Epithelial cell of prostate (primary cell): ENCODE data around the gene PLPPR3.

Experiments
- DNase-seq: peaks from one replicate; pipeline ENCODE4 v3.0.0-alpha.2; 2011; ENCODE audit warnings: low read depth, low spot score
- H3K27ac ChIP-seq: fragments of 450-650 bp; 2 replicates; pipeline ENCODE4 v1.5.1; 2017; ENCODE audit warnings: mild to moderate bottlenecking

PLPPR3 gene

DNA sequence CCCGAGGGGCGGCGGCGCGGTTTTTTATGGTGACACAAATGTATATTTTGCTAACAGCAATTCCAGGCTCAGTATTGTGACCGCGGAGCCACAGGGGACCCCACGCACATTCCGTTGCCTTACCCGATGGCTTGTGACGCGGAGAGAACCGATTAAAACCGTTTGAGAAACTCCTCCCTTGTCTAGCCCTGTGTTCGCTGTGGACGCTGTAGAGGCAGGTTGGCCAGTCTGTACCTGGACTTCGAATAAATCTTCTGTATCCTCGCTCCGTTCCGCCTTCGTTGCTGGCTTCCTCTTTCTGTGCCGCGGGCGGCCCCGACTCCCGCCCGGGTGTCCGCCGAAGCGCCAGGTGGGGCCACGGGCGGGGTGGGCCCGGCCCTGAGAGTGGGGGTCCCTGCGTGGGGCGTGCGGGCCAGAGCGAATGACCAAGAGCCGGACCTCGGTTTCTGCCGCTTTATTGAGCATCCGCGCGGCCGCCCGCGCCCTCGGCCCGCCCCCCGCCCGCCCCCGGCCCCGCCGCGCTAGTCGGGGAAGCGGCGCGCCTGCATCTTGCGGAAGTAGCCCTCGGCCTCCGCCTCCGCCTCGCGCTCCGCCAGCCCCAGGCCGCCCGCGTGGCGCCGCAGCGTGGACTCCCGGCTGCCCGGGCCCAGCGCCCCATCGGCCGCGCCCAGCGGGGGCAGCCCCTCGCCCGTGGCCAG lies 9.6 kb downstream of the PLPPR3 start:
- no peak overlapping the region for H3K27ac ChIP-seq

DNA sequence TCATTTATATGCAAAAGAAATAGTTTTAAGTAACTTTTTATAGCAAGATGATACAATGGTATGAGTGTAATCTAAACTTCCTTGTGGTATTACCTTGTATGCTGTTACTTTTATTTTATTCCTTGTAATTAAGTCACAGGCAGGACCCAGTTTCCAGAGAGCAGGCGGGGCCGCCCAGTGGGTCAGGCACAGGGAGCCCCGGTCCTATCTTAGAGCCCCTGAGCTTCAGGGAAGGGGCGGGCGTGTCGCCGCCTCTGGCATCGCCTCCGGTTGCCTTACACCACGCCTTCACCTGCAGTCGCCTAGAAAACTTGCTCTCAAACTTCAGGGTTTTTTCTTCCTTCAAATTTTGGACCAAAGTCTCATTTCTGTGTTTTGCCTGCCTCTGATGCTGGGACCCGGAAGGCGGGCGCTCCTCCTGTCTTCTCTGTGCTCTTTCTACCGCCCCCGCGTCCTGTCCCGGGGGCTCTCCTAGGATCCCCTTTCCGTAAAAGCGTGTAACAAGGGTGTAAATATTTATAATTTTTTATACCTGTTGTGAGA lies 10.2 kb downstream of the PLPPR3 start:
- H3K27ac ChIP-seq: no peak overlapping the region

More for the DNA sequence above, 9.6 kb downstream of the PLPPR3 start:
- DNase-seq: no peak

DNA sequence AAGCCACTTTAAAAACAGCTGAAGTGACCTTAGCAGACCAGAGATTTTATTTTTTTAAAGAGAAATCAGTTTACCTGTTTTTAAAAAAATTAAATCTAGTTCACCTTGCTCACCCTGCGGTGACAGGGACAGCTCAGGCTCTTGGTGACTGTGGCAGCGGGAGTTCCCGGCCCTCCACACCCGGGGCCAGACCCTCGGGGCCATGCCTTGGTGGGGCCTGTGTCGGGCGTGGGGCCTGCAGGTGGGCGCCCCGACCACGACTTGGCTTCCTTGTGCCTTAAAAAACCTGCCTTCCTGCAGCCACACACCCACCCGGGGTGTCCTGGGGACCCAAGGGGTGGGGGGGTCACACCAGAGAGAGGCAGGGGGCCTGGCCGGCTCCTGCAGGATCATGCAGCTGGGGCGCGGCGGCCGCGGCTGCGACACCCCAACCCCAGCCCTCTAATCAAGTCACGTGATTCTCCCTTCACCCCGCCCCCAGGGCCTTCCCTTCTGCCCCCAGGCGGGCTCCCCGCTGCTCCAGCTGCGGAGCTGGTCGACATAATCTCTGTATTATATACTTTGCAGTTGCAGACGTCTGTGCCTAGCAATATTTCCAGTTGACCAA lies 10.8 kb downstream of the PLPPR3 start:
- no peak overlapping the region for H3K27ac ChIP-seq
- DNase-seq: no peak

More for the DNA sequence above, 10.2 kb downstream of the PLPPR3 start:
- no peak for DNase-seq

DNA sequence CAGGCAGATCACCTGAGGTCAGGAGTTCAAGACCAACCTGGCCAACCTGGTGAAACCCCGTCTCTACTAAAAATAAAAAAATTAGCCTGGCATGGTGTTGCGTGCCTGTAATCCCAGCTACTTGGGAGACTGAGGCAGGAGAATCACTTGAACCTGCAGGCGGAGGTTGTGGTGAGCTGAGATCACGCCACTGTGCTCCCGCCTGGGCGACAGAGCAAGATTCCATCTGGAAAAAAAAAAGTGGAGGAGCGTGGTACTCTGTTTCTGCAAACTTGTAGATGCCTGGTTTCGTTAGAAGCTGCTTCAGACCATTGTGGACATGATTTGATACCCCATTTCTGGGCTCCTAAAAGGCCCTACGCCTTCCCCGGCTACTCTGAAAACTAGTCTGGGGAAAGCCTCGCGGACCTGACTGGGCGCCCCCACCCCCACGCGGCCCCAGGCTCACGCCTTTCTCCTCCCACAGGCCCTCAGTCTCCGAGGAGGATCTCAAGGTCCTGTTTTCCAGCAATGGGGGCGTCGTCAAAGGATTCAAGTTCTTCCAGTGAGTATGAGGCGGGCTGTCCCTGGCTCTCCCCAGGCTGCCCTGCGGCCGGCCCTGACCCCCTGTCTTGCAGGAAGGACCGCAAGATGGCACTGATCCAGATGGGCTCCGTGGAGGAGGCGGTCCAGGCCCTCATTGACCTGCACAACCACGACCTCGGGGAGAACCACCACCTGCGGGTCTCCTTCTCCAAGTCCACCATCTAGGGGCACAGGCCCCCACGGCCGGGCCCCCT lies 11.5 kb downstream of the PLPPR3 start:
- no peak for DNase-seq
- H3K27ac ChIP-seq: no peak overlapping the region

DNA sequence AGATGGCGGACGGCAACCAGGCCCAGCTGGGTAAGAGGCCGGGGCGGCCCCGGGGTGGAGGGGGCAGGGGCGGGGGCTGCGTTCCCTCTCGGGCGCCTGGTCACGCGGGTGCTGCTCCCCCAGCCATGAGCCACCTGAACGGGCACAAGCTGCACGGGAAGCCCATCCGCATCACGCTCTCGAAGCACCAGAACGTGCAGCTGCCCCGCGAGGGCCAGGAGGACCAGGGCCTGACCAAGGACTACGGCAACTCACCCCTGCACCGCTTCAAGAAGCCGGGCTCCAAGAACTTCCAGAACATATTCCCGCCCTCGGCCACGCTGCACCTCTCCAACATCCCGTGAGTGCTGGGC lies 13.4 kb downstream of the PLPPR3 start:
- H3K27ac ChIP-seq: no peak overlapping the region
- no peak for DNase-seq

DNA sequence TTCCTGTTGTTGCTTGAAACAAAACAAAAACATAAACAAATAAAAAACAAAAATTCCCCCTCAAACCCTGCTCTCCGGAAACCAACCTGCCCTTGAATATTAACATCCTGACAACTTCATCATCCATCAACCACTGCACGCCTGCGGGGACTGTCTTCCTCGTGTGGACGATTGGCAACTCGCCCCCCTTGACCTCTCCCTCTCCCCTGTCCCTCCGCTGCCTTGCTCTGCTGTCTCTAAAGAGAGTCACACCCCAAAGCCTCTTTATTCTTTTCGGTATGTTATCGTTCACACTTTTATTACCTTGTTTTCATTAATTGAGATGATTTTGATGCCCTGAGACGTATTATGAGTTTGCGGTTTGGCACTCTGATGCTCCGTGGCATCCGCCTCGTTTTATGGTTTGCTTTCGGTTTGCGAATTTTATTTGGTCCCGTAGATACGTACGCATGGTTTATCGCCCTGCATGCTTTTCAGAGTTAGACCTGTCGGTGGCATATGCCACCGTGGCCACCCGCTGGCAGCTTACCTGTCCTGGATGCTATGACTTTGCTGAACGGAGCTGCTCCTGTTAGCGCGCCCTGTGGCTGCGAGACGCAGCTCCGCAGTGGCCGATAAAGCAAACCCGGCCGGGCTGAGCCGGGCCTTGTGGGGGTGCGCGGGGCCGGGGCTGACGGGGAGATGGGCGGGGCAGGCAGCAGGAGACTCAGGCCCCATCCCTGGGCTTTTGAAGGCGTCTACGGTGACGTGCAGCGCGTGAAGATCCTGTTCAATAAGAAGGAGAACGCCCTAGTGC lies 13.9 kb downstream of the PLPPR3 start:
- no peak for DNase-seq
- H3K27ac ChIP-seq: no peak overlapping the region

DNA sequence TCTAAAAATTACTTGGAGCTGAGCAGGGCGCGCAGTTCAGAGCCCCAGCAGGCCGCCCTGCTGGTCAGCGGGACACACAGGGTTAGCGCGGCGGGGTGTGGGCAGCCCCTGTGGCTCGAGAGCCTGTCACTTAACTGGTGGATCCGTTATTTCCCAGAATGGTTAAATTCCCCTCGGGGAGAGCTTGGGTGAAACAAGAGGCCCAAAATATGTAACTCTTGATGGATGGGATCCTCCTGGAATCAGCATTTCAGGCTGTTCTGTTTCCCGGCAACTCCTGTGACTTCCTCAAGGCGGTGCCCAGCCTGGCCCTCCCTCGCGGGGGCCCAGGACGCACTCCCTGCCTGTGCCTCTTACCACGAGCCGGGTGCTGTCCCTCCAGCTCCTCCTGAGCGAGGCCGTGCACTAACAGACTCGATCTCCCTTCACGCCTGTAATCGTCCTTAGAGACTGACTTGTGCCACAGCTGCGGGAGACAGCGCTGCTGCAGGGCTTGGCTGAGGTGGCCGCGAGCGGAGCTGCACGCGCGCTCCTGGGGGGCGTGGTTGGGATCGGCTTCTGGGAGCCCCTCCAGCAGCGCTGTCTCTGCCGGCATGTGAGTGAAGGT lies 14.8 kb downstream of the PLPPR3 start:
- no peak for DNase-seq
- H3K27ac ChIP-seq: no peak overlapping the region

DNA sequence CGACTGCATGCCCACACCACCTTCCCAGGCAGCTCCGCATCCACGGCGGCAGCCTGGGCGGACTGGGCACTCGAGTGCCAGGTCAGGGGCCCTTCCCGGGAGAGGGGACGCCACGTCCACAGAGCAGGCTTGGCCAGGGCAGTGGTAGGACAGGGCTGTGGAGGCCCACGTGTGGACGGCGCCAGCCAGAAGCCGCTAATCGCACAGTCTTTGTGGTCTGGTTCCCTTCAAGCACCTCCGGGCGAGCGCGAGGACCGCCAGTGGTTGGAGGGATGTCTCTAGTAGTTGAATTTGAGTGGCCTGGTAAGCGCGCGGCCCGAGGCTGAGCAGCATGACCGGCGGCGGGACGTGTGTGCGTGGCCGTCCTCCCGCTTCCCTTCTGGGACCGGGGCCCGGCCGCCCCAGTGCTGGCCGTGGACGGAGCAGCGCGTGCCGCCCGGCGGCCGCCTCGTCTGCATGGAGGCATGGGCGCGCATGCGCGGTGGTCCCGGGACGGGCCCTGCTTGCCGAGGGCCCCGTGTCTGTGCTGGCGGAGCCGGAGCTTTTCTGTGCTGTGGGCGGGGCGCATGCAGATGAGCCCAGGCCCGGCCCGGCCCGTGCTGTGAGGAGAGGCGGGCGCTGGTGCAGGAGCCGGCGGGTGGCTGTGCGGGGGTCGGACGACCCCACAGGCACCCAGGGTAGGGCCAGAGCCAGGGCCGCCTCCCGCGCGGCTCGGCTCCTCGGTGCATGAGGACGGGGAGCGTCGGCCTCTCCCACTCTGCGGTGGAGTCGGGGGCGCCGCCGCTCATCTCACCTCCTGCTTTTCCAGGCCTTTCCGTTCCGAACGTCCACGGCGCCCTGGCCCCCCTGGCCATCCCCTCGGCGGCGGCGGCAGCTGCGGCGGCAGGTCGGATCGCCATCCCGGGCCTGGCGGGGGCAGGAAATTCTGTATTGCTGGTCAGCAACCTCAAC lies 15.9 kb downstream of the PLPPR3 start:
- DNase-seq: no peak
- no peak overlapping the region for H3K27ac ChIP-seq

DNA sequence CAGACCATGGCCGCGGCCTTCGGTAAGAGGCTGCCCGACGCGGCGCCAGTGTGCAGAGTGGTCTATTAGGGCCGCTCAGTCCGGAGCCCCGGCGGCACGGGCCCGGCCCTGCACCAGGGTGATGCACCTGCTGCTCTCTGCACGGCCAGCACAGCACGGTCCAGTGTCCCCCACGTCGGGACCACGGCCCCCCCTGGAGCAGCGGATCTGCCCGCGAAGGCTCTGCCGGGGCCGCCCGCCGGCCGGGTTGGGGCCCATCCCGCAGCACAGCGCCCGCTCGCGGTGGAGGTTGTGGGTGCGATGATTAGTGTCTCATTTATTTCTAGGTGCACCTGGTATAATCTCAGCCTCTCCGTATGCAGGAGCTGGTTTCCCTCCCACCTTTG lies 16.6 kb downstream of the PLPPR3 start:
- DNase-seq: no peak
- no peak overlapping the region for H3K27ac ChIP-seq

DNA sequence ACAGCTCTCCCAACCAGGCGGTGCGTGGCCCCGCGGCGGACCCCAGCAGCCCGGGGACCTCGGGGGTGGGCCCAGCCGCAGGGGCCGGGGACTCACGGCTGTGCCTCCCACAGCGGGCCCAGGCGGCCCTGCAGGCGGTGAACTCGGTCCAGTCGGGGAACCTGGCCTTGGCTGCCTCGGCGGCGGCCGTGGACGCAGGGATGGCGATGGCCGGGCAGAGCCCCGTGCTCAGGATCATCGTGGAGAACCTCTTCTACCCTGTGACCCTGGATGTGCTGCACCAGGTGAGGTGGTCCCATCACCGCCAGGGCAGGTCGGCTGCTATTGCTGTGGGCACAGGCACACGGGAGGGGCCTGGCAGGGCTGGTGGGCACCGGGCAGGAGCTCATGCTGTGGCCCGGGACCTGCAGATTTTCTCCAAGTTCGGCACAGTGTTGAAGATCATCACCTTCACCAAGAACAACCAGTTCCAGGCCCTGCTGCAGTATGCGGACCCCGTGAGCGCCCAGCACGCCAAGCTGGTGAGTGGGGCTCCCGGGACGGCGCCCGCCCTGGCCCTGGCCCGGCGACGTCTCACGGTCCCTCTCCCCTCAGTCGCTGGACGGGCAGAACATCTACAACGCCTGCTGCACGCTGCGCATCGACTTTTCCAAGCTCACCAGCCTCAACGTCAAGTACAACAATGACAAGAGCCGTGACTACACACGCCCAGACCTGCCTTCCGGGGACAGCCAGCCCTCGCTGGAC lies 17.2 kb downstream of the PLPPR3 start:
- DNase-seq: no peak
- no peak overlapping the region for H3K27ac ChIP-seq

DNA sequence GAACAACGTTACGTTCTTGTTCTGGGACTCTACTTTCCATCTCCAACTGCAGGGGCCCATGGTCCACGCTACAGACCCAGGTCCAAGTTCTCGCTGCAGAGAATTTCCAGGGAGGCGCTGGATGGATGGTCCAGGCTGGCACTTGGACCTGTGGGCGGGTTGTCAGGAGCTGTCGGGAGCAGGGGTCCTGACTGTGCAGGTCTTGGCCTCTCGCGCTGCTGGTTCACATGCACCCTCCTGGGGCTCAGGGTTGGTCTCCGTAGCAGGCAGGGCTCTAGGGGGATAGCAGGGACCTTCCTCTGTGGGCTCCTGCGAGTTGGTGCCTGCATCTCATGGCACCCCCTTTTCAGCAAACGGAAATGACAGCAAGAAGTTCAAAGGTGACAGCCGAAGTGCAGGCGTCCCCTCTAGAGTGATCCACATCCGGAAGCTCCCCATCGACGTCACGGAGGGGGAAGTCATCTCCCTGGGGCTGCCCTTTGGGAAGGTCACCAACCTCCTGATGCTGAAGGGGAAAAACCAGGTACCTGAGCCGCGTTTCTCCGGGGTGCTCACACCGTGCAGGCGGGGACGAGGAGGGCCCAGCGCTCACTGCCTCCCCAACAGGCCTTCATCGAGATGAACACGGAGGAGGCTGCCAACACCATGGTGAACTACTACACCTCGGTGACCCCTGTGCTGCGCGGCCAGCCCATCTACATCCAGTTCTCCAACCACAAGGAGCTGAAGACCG lies 17.9 kb downstream of the PLPPR3 start:
- DNase-seq: no peak

DNA sequence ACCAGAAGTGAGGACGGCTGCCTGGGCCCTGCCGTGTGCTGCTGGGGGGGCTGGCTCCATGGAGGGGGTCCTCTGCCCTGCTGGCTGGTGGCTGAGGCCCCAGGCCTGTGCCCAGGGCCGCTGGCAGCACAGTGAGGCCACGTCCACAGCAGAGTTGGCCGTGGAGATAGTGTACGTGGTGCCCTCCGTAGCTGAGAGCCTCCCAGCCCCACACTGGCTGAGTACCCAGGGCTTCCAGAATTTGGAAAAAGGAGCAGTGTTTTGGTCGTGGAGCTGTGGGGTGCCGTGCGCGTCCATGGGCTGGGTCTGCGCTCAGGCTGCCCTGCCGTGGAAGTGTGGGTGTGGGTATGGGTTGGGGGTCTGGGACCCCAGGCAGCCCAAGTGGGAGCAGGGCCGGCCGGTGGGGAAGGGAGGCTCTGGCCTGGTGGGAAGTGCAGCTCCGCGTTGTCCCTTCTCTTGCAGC lies 18.6 kb downstream of the PLPPR3 start:
- no peak overlapping the region for H3K27ac ChIP-seq
- DNase-seq: no peak

More for the DNA sequence above, 17.9 kb downstream of the PLPPR3 start:
- no peak overlapping the region for H3K27ac ChIP-seq

DNA sequence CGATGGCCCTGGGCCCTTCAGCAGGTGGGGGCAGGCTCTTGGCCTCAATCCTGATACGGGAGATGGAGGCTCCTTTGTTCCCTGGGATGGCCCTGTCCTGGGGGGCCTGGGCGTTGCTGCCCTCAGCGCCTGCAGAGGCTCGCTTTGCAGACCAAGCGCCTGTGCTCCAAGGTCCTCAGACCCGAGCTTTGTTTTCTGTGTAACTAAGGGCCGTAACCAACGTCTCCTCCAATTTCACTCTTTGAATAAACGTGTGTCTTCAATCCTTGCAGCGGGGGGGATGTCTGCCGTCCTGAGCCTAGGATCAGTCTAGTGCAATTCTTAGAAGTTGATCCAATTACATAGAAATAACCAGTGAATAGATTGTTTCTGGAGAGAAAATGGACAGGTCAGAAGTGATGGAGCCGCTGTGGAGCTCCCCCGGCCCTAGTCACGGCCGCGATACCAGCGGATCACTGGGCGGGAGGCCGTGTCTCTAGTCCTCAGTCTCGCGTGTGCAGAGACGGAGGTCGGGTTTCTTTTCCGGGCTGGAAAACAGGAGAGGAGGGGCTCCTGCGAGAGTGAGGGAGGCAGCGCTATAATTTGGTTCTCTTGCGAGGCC lies 19.2 kb downstream of the PLPPR3 start:
- H3K27ac ChIP-seq: no peak overlapping the region
- no peak for DNase-seq

DNA sequence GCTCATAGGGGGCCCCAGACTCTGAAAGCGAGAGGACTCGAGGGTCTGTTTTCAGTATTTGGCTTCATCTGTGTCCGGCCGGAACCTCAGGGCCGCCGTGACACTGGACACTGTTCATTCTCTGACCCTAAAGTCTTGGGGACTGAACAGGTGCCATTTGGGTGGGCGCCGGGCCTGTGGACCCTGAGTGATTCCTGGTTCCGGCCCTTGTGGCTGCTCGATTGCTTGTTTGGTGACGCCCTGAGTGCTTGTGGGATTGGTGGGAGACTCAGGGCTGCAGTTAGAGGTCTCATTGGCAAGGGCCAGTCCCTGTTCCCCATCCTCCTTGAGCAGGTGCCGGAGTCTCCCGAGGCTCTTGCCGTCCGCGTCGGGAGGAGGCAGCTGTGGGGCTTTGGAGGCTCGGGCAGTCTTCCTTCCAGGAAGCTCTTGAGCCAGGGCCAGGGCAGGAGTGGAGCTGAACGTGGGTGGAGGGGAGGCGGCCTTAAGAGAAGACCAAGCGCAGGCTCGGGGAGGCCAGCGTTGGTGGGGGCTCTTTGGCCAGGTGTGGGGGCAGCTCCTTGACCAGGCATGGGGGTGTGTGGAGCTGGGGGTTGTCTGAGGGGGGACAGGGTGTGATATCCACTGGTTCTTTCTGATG lies 19.8 kb downstream of the PLPPR3 start:
- peak overlapping the region; percentile 95 for H3K27ac ChIP-seq
- DNase-seq: no peak

DNA sequence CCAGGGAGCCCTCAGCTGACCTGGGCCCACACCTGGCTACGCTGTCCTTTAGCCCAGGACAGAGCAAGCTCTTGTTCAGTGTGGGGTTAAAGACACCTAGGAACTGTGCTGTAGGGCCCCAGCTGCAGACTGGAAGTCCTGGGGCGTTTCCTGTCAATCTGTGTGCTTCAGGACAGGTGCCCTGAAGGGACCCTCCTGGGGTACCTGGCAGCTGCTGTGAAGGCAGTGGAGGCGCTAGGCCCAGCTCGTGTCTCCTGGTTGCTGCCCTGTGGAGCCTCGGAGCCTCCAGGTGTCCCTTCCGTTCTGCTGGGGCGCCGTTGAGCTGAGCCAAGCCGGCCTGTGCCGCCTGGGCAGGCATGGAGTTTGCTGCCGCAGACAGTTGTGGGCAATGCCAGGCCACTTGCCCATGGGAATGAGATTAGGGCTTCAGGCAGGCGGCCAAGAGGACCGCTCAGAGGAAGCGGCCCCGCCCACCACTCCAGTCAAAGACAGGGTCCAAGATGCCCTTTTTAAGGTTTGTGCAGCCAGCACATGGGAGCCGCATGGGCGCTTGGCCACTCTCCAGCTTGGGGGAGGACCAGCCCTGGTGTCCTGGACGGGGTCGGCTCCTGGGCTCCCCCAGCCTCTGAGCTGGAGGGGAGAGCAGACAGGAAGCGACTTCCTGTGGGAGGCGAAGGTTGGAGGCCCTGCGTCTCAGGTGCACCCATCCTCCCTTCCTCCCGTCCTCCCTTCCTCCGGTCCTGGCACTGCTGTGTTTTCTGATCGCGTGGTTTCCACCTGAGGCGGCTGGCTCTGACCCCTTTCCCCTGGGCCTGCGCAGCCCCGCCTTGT lies 20.5 kb downstream of the PLPPR3 start:
- H3K27ac ChIP-seq: peak overlapping the region; percentile 95
- no peak for DNase-seq
